Thyroid gland (tissue), 4 donors: ENCODE data around the gene MBNL3.

Experiments
- POLR2A ChIP-seq, 2 donors: fragments of 450-650 bp; IDR thresholded peaks; one replicate each; pipeline ENCODE4 v1.6.1; 2017; ENCODE audit warnings: antibody characterized with exemption in 2 of 2, mild to moderate bottlenecking in 2 of 2, moderate library complexity in 1 of 2
- TF ChIP-seq, protein P1 (sequence below), 6 experiments: fragments of 200-600 bp in 3 of 6; fragments of 450-650 bp in 3 of 6; sonication (generic) in 3 of 6; IDR thresholded peaks; one replicate each; pipeline ENCODE4 v1.5.1; 2016 to 2019; ENCODE audit warnings: antibody characterized with exemption in 6 of 6, mild to moderate bottlenecking in 2 of 6, inconsistent platforms in 1 of 6, moderate library complexity in 1 of 6

DNA sequence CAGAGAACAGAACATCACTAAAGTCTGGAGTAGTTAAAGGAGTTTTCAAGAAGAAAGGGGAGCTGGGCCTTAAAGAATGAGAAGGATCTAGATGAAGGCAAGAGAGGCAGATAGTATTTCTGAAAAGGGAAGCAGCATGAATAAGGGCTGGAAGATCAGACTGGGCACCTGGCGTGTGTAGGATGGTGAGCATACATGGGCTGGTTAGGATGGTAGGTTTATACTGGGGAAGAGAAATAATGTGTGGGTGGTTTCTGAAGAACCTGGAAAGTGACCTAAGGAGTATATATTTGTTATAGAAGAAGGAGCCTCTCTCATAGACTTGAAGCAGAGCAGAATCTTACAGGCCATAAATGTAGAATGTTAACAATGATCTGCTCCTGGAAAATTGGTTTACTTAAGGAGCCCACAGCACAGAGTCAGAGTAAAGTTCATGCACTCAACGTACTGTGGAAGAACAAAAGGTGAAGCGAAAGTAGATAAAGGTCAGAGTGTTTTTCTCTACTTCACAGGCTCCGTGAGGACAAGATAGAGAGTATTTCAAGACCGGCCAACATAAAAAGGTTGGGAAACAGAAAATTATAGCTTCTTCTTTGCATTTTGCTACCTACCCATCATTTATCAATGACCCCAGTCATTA is 35.8 kb downstream of the MBNL3 start:
- TF ChIP-seq, protein P1, sequence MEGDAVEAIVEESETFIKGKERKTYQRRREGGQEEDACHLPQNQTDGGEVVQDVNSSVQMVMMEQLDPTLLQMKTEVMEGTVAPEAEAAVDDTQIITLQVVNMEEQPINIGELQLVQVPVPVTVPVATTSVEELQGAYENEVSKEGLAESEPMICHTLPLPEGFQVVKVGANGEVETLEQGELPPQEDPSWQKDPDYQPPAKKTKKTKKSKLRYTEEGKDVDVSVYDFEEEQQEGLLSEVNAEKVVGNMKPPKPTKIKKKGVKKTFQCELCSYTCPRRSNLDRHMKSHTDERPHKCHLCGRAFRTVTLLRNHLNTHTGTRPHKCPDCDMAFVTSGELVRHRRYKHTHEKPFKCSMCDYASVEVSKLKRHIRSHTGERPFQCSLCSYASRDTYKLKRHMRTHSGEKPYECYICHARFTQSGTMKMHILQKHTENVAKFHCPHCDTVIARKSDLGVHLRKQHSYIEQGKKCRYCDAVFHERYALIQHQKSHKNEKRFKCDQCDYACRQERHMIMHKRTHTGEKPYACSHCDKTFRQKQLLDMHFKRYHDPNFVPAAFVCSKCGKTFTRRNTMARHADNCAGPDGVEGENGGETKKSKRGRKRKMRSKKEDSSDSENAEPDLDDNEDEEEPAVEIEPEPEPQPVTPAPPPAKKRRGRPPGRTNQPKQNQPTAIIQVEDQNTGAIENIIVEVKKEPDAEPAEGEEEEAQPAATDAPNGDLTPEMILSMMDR (IDR thresholded peaks at IDR 0.05), result no peak
- no peak for TF ChIP-seq POLR2A (IDR thresholded peaks at IDR 0.05)
